ENCODE measurements around the gene FGGY. TPM values are rescaled to one million over a fixed set of nuclear protein-coding genes. Genes with fewer than 3 reads are reported as not detected.

FGGY gene
- total RNA-seq, 1 experiment from 2014 or later: 14.6 TPM

DNA sequence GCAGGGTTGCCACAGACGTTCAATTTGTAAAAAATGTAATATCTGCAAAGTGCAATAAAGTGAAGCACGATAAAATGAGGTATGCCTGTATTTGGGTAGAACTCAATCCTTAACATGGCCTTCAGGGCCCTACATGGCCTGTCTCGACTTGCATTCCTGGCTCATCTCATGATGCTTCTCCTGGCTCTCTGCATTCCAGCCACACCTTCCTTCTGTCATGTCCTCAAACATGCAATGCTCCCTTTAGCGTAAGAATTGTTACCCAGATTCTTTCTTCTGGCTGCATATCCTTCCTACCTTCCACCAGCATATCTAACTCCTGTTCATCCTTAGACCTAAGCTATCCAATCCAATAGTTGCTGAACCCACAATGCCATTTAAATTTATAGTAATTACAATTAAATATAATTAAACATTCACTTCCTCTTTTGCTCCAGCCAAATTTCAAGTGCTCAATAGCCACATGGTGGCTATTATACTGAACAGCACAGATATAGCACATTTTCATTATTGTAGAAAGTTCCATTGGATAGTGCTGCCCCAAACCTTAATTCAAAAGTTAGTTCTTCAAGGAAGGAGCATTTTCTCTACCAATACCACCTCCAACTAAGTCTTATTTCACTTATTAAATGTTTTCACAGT is 32.6 kb downstream of the FGGY start:
- Histone ChIP-seq H2BK120ac (ENCODE audit: low read depth, low read length, poor library complexity, severe bottlenecking) (no peak overlapping the region), H2BK12ac (ENCODE audit: insufficient read length, low read depth, low read length) (no peak overlapping the region), H2AK5ac (ENCODE audit: insufficient read length, low read length) (no peak overlapping the region), H3K27me3 (ENCODE audit: insufficient read depth, low read length) (no peaks in the 10 kb centered on the region), H3K4me2 (ENCODE audit: insufficient read depth, insufficient read length, low read length) (no peak overlapping the region), H3K23me2 (ENCODE audit: insufficient read length, low read depth, low read length, poor library complexity, severe bottlenecking) (no peaks in the 10 kb centered on the region), H3K79me2 (ENCODE audit: insufficient read depth, low read length) (no peaks in the 10 kb centered on the region), H2BK15ac (ENCODE audit: low read depth, low read length) (no peak overlapping the region), H3K27ac (ENCODE audit: insufficient read length, low read depth, low read length) (no peak overlapping the region), H4K20me1 (ENCODE audit: control insufficient read depth, insufficient read depth, insufficient read length) (no peaks in the 10 kb centered on the region), H3K4me1 (ENCODE audit: insufficient read depth, low read length) (no peaks in the 10 kb centered on the region), H3K4ac (ENCODE audit: low read depth, low read length) (no peak overlapping the region), H4K8ac (replicated peaks; ENCODE audit: insufficient read length, low read depth, low read length) (no peak overlapping the region), H2BK20ac (ENCODE audit: low read depth, low read length, poor library complexity, severe bottlenecking) (no peak overlapping the region), H3K79me1 (ENCODE audit: insufficient read depth, low read depth, low read length, poor library complexity, severe bottlenecking) (no peaks in the 10 kb centered on the region), H3K14ac (ENCODE audit: insufficient read depth, low read length) (no peak overlapping the region), H2AFZ (ENCODE audit: low read length) (no peak overlapping the region), H3K9me3 (ENCODE audit: control insufficient read depth, low read depth, low read length) (no peaks in the 10 kb centered on the region), H3K18ac (ENCODE audit: insufficient read length, low read depth, low read length) (no peak overlapping the region), H4K5ac (ENCODE audit: insufficient read length, low read depth, low read length) (no peak overlapping the region), H3K9ac (ENCODE audit: extremely low read depth, insufficient read length, low read length) (no peak overlapping the region), H3K56ac (ENCODE audit: insufficient read length, low read depth, low read length) (no peak overlapping the region), H3T11ph (ENCODE audit: low read length) (no peak overlapping the region), H3K23ac (ENCODE audit: insufficient read length, low read depth, low read length) (no peak overlapping the region), H4K91ac (ENCODE audit: insufficient read length, low read depth, low read length) (no peak overlapping the region), H2BK5ac (ENCODE audit: insufficient read length, low read length) (no peak overlapping the region)
- WGBS (ENCODE audit: extremely low coverage, insufficient read length, low lambda C conversion rate): no CpG with 5 or more reads among the region's 4 CpGs
- no peak for DNase-seq
- H3K27ac Mint-ChIP-seq: peak overlapping the region in 2 of 3 experiments; percentile 3 to 70; a peak in 2 of 7 replicates
- peaks cover 10 to 29% (median 14%) of the 10 kb centered on the region in 3 experiments for H3K36me3 Mint-ChIP-seq (ENCODE audit: insufficient read depth in 1 of 3, low read depth in 3 of 3)
- peaks cover 7 to 10% of the 10 kb centered on the region in 2 experiments; a peak in 3 of 5 replicates for H3K9me3 Mint-ChIP-seq
- TF ChIP-seq, protein P1, sequence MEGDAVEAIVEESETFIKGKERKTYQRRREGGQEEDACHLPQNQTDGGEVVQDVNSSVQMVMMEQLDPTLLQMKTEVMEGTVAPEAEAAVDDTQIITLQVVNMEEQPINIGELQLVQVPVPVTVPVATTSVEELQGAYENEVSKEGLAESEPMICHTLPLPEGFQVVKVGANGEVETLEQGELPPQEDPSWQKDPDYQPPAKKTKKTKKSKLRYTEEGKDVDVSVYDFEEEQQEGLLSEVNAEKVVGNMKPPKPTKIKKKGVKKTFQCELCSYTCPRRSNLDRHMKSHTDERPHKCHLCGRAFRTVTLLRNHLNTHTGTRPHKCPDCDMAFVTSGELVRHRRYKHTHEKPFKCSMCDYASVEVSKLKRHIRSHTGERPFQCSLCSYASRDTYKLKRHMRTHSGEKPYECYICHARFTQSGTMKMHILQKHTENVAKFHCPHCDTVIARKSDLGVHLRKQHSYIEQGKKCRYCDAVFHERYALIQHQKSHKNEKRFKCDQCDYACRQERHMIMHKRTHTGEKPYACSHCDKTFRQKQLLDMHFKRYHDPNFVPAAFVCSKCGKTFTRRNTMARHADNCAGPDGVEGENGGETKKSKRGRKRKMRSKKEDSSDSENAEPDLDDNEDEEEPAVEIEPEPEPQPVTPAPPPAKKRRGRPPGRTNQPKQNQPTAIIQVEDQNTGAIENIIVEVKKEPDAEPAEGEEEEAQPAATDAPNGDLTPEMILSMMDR (conservative IDR thresholded peaks at IDR 0.05): no peak
- H3K4me1 Mint-ChIP-seq: peaks cover 3 to 6% of the 10 kb centered on the region in 2 experiments; a peak in 3 of 4 replicates
- no peak overlapping the region for H3K4me3 Mint-ChIP-seq
- H3K27me3 Mint-ChIP-seq (ENCODE audit: low read depth): no peaks in the 10 kb centered on the region
